GM18499 (cell line): ENCODE measurements around the gene NPC2.
A peak's percentile ranks its signal among the peaks of the same experiment; 100 is the strongest.
"Not testable (repeated sequence)": the region's sequence is repeated elsewhere in the genome, so short reads cannot be mapped to it uniquely, and the experiment has no call there.

ENCODE experiments used
- ATAC-seq: cut with Tn5 transposase; IDR thresholded peaks from one replicate; pipeline ENCODE4 v1.9.1; 2021; ENCODE audit warnings: moderate number of reproducible peaks; ENCODE audit not compliant: insufficient read depth, unreplicated experiment

The NPC2 gene

DNA sequence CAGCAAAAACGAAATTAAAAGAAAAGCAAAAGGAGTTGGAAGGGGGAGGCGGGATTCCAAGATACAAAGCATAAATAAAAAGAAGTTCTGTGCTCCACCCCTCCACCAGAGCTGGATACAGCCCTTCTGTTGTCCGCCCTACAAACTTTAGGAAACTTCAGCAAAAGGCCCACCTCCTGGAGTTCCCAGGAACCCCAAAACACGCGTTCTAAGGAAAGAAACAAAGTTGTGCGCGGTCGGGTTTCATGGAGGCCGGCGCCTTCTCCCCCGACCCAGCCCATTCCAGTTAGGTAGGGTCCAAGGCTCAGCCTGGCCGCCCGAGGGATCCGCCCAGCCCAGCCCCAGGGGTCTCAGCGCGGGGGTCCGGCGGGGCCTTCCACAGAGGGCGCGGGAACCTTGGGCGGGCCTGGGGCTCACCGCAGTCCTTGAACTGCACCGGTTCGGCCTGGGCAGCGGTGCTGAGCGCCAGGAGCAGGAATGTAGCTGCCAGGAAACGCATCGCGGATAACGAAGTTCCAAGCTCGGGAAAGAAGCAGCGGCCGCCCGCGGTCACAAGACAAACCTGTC lies at the start of gene NPC2:
Gene NPC2 (minus strand): TSS at position 530 of the 567 bp plus-strand sequence. CDS start 31 bp downstream, at position 499.
- peak; percentile 7 for ATAC-seq

DNA sequence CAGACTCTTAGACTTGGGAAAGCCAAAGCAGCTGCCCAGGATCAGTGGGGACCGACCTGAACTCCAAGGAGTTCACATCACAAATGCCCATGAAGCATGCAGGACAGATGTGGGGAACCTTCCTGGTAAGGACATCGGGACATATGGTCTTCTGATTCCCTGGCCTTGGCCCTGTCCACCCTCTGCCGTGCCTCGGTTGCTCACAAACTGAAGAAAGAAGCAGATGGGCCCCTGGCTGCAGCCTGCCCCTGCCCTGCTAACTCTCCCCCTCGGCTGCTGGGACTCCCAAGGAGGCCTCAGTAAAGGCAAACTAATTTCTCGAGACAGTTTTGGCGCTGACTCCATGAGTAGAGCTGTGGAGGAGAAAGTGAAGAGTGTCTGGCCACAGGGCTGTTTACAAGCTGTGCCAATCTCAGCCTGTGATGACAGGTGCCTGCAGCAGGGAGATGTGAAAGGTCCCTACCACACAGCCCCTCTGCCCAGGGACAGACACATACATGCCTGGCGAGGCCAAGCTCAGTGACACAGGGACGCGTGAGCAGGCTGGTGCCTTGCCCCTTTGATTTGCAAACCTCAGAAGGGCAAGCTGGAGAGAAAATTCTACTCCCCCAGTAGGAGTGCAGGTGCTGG lies 49.1 kb upstream of the NPC2 start:
- ATAC-seq = no peak

DNA sequence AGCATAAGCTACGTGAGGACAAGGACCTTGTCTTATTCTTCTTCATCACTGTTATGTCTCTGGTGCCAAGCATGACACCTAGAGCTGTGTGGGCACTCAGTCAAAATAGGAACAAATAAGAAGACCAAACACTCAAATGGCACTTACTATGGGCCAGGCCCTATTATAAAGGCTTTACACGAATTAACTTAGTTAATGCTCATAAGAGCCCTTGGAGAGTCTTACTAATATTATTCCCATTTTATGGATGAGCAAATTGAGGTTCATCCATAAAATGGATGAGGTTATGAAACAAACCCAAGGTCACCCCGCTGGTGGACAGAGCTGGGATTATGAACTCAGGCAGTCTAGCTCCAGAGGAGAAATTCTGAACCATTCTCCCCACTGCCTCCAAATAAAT lies 48.1 kb upstream of the NPC2 start:
- ATAC-seq = no peak

DNA sequence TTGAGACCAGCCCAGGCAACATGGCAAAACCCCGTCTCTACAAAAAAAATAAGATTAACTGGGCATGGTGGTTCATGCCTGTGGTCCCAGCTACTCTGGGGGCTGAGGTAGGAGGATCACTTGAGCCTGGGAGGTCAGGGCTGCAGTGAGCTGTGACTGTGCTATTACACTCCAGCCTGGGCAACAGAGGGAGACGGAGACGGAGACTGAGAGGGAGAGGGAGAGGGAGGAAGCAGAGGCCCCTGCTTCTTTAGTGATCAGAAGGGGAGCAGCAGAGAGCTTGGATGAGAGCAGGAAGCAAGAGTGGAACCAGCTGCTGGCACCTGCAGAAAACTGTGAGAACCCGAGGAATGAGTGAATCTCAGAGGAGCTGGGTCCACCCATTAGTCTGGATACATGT lies 46.4 kb upstream of the NPC2 start:
- no peak for ATAC-seq

DNA sequence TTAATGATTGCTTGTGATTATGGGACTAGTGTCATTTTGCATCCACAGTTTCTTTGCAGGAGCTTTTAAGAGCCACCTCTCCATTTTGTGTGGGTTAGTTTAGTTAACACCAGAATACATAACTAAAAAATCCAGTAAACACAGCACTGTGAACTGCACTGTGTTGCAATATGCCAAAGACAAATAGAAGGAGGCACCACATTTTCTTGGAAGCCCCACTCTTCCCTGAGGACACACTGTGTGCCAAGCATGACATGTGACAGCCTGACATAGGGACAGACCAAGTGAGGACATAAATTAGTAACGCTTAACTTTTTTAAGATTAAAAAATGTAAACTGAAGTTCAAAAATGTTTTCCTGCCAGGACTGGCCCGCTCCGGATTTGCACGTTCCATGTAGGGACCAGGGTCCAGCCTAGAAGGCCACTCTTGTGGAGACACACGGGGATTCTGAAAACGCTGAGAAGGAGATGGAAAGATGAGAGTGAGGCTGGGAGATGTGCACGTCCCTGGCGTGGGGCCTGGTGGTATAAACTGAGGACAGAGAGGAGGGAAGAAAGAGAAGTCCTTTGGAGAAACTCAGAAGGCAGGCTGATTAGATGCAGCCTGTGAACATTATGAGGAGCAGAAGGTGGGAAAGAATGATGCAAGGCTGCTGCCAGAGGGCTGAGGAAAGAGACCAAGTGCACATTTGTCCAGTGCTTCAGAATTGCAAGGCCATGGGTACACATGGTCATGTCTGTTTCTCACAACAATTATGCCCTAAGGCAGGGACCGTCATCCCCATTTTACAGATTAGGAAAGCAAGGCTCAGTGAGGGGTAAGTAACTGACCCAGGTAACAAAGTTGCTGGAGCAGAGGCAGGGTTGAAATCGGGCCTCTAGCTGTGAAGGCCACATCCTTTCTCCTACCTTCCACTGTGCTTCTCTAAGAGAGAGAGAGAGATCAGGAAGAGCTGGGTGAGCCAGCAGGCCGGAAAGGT lies 45.6 kb upstream of the NPC2 start:
- ATAC-seq = no peak

GRCh38 chr14:74536336-74536735 lies 43.2 kb upstream of the NPC2 start:
- ATAC-seq = not testable (repeated sequence)

DNA sequence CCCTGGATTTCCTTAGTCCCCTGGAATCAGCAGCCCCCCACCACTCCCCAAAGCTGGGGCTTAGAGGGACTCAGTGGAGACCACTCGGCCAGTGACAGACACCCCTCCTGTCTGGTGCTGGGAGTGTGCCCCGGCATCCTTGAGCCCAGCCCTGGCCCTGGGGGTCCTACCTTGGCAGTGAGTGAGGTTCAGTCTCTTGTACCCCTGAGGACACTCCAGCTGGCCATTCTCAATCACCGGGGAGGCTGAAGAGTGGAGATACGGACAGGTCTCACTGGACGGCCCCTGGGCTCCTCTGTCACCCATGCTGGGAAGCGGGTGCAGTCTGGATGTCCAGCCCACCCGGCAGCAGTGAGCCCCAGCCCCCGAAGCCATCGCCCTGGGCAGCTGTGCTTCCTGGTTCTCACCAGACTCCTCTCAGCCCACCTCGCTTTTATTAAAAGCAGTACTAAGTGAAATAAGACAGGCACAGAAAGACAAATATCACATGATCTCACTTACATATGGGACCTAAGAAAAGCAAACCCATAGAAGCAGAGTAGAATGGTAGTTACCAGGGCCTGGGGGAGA lies 42.7 kb upstream of the NPC2 start:
- ATAC-seq = no peak

DNA sequence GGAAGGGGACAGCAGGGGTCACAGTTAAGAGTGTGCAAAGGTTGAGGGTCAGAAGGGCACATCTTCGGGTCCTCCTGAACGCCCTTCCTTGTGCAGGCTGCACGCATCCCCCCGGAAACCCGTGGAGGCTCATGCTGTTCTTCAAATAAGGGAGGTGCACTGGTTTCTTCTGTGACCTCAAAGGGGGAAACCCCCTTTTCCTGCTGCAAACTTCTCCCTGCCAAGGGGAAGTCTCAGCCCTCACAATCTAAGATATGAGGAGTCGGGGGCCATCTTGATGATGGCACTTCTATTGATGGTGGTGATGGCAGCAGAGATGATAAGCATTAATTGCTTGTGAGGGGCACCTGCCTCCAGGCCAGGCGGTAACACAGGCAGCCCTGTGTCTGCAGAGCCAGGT lies 40.5 kb upstream of the NPC2 start:
- ATAC-seq = no peak

- ATAC-seq = no peak
Observed at GRCh38 chr14:74532246-74532645, 39.1 kb upstream of the NPC2 start.

- ATAC-seq = no peak
Observed at GRCh38 chr14:74531467-74531866, 38.4 kb upstream of the NPC2 start.

DNA sequence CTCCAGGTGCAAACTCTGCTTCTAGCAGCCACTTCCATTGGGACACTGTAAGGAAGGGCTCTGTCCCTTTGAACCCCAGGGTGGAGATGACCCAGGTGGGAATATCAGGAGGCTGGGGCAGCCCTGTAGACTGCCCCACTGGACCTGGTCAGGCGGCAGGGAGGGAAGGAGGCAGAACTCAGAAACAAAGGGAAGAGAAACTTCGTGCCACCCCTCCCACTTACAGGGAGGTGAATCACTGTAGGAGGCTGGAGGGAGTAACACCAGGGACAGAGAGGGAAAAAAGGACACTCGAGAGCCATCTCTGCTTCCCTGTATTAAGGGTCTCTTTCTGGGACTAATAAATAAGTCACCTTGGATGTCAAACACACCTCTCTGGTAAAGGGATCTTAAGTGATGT lies 37.9 kb upstream of the NPC2 start:
- no peak for ATAC-seq

GRCh38 chr14:74528886-74529285 lies 35.8 kb upstream of the NPC2 start:
- ATAC-seq = no peak

- no peak for ATAC-seq
Observed at GRCh38 chr14:74528406-74528805, 35.3 kb upstream of the NPC2 start.

- no peak for ATAC-seq
Observed at GRCh38 chr14:74527736-74528280, 34.7 kb upstream of the NPC2 start.

GRCh38 chr14:74526854-74527585 lies 33.9 kb upstream of the NPC2 start:
- ATAC-seq = no peak

DNA sequence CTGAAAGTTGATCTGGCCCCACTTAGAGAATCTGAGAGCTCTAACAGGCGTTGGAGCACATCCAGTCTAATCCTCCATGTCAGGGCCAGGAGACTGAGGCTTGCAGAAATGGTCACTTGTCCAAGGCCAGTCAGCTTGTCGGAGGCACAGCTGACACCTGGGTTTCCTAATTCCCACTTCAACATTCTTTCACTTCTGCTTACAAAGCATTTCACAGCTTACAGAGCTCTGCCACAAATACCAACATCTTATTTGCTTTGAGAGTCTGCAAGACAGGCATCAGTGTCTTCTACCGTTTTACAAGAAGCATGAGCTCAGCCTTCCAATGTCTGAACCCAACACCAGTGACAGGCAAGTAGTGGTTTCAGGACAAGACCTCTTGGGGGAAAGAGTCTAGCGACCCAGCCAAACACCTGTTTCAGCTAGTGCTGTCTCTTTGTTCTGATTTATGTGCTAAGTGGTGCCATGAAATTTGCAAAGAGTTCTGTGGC lies 32.3 kb upstream of the NPC2 start:
- ATAC-seq = no peak

GRCh38 chr14:74524812-74525135 lies 31.7 kb upstream of the NPC2 start:
- no peak for ATAC-seq

- no peak for ATAC-seq
Observed at GRCh38 chr14:74524076-74524811, 31.1 kb upstream of the NPC2 start.

- ATAC-seq = no peak
Observed at GRCh38 chr14:74522740-74523139, 29.6 kb upstream of the NPC2 start.
